Measurements from ENCODE around the gene ANKS6.

DNA sequence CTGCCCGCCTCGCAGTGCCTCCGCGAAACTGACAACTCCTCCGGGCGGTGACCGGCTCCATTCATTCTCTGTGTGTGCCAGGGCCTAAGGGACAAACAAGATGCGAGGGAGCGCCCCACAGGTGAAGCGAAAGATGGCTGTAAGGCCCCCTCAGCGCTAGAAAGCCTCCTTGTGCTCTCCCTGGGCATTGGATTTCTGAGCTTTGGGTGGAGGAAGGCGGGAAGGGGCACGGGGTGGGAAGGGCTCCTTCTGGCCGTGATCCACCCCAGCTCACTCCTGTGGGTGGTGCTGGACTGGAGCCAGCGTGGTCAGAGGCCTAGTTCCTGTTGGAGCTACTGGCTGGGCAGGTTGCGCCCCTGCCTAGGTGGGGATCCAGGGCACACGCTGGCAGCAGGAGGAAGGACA is 12.1 kb upstream of the ANKS6 start:
- TF ChIP-seq, protein P1, sequence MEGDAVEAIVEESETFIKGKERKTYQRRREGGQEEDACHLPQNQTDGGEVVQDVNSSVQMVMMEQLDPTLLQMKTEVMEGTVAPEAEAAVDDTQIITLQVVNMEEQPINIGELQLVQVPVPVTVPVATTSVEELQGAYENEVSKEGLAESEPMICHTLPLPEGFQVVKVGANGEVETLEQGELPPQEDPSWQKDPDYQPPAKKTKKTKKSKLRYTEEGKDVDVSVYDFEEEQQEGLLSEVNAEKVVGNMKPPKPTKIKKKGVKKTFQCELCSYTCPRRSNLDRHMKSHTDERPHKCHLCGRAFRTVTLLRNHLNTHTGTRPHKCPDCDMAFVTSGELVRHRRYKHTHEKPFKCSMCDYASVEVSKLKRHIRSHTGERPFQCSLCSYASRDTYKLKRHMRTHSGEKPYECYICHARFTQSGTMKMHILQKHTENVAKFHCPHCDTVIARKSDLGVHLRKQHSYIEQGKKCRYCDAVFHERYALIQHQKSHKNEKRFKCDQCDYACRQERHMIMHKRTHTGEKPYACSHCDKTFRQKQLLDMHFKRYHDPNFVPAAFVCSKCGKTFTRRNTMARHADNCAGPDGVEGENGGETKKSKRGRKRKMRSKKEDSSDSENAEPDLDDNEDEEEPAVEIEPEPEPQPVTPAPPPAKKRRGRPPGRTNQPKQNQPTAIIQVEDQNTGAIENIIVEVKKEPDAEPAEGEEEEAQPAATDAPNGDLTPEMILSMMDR (IDR thresholded peaks at IDR 0.05; ENCODE audit: control extremely low read depth in 1 of 3, insufficient read depth in 1 of 3, low read depth in 1 of 3, low read length in 3 of 3): no peak
- TF ChIP-seq HDAC6 (IDR thresholded peaks at IDR 0.05; ENCODE audit: low read depth, low read length) (no peak), RAD21 (IDR thresholded peaks at IDR 0.05 in 1 of 2, conservative IDR thresholded peaks at IDR 0.05 in 1 of 2; ENCODE audit: low read depth in 2 of 2, low read length in 2 of 2) (no peak), SIN3A (conservative IDR thresholded peaks at IDR 0.05 in 1 of 2, IDR thresholded peaks at IDR 0.05 in 1 of 2; ENCODE audit: low read depth in 1 of 2, low read length in 2 of 2) (no peak), CEBPB (IDR thresholded peaks at IDR 0.05; ENCODE audit: low read depth, low read length) (no peak), FOSL1 (IDR thresholded peaks at IDR 0.05; ENCODE audit: insufficient read depth, low read depth, low read length) (no peak), RFX5 (IDR thresholded peaks at IDR 0.05; ENCODE audit: borderline replicate concordance, low read depth, low read length) (no peak), EP300 (IDR thresholded peaks at IDR 0.05; ENCODE audit: borderline replicate concordance in 1 of 2, low read depth in 2 of 2, low read length in 2 of 2) (no peak), SIX5 (IDR thresholded peaks at IDR 0.05; ENCODE audit: low read depth, low read length) (no peak), YY1 (IDR thresholded peaks at IDR 0.05; ENCODE audit: low read depth, low read length) (no peak)
- TF ChIP-seq, protein P2, sequence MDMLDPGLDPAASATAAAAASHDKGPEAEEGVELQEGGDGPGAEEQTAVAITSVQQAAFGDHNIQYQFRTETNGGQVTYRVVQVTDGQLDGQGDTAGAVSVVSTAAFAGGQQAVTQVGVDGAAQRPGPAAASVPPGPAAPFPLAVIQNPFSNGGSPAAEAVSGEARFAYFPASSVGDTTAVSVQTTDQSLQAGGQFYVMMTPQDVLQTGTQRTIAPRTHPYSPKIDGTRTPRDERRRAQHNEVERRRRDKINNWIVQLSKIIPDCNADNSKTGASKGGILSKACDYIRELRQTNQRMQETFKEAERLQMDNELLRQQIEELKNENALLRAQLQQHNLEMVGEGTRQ (IDR thresholded peaks at IDR 0.05; ENCODE audit: low read length): no peak
- TF ChIP-seq, protein P3, sequence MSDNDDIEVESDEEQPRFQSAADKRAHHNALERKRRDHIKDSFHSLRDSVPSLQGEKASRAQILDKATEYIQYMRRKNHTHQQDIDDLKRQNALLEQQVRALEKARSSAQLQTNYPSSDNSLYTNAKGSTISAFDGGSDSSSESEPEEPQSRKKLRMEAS (IDR thresholded peaks at IDR 0.05): peak; percentile 22; the same call in 1 of the 2 replicates

Measured in H1 (cell line).